Measurements from ENCODE around the gene MYL12A.

MYL12A gene

GRCh38 chr18:3250237-3251107 lies 2.9 kb downstream of the MYL12A start:
- in situ Hi-C loops (cut with HindIII; ENCODE audit: low pct_ligation_motif_present, low pct_unique_long_range_greater_than_20kb, low sequenced_read_pairs): no loop called here
- DNase-seq: peak; percentile 69

- in situ Hi-C loops (cut with HindIII; ENCODE audit: low pct_ligation_motif_present, low pct_unique_long_range_greater_than_20kb, low sequenced_read_pairs): no loop called here
- no peak for DNase-seq
These were observed 3.8 kb downstream of the MYL12A start for GRCh38 chr18:3251249-3251962.

- in situ Hi-C loops (cut with HindIII; ENCODE audit: low pct_ligation_motif_present, low pct_unique_long_range_greater_than_20kb, low sequenced_read_pairs): no loop called here
- DNase-seq: no peak
These were observed 4.3 kb downstream of the MYL12A start for GRCh38 chr18:3251963-3252277.

- no peak for DNase-seq
- in situ Hi-C loops (cut with HindIII; ENCODE audit: low pct_ligation_motif_present, low pct_unique_long_range_greater_than_20kb, low sequenced_read_pairs): no loop called here
These were observed 5.2 kb downstream of the MYL12A start for GRCh38 chr18:3252843-3253242.

GRCh38 chr18:3254725-3255124 lies 7.1 kb downstream of the MYL12A start:
- DNase-seq: no peak
- in situ Hi-C loops (cut with HindIII; ENCODE audit: low pct_ligation_motif_present, low pct_unique_long_range_greater_than_20kb, low sequenced_read_pairs): no loop called here

GRCh38 chr18:3255611-3256165 lies 8.1 kb downstream of the MYL12A start:
- no peak for DNase-seq
- in situ Hi-C loops (cut with HindIII; ENCODE audit: low pct_ligation_motif_present, low pct_unique_long_range_greater_than_20kb, low sequenced_read_pairs): no loop called here

- DNase-seq: no peak
- in situ Hi-C loops (cut with HindIII; ENCODE audit: low pct_ligation_motif_present, low pct_unique_long_range_greater_than_20kb, low sequenced_read_pairs): no loop called here
These were observed 9.4 kb downstream of the MYL12A start for GRCh38 chr18:3256693-3257626.

- no peak for DNase-seq
- in situ Hi-C loops (cut with HindIII; ENCODE audit: low pct_ligation_motif_present, low pct_unique_long_range_greater_than_20kb, low sequenced_read_pairs): no loop called here
These were observed 10.1 kb downstream of the MYL12A start for GRCh38 chr18:3257627-3258120.

GRCh38 chr18:3260995-3261372 lies 13.4 kb downstream of the MYL12A start:
- no peak for DNase-seq
- in situ Hi-C loops (cut with HindIII; ENCODE audit: low pct_ligation_motif_present, low pct_unique_long_range_greater_than_20kb, low sequenced_read_pairs): no loop called here

- peak; percentile 82 for DNase-seq
- in situ Hi-C loops (cut with HindIII; ENCODE audit: low pct_ligation_motif_present, low pct_unique_long_range_greater_than_20kb, low sequenced_read_pairs): no loop called here
These were observed 14.0 kb downstream of the MYL12A start, which contains the start of gene MYL12B for GRCh38 chr18:3261373-3262233. TSS of gene MYL12B (plus strand) at chr18:3262133. CDS start at chr18:3272899, 10,766 bp downstream.

GRCh38 chr18:3262234-3263131 lies 14.9 kb downstream of the MYL12A start:
- in situ Hi-C loops (cut with HindIII; ENCODE audit: low pct_ligation_motif_present, low pct_unique_long_range_greater_than_20kb, low sequenced_read_pairs): no loop called here
- peak; percentile 50 for DNase-seq

GRCh38 chr18:3263132-3263700 lies 15.6 kb downstream of the MYL12A start:
- no peak for DNase-seq
- in situ Hi-C loops (cut with HindIII; ENCODE audit: low pct_ligation_motif_present, low pct_unique_long_range_greater_than_20kb, low sequenced_read_pairs): no loop called here

GRCh38 chr18:3264362-3264761 lies 16.8 kb downstream of the MYL12A start:
- in situ Hi-C loops (cut with HindIII; ENCODE audit: low pct_ligation_motif_present, low pct_unique_long_range_greater_than_20kb, low sequenced_read_pairs): no loop called here

GRCh38 chr18:3265564-3266033 lies 18.0 kb downstream of the MYL12A start:
- in situ Hi-C loops (cut with HindIII; ENCODE audit: low pct_ligation_motif_present, low pct_unique_long_range_greater_than_20kb, low sequenced_read_pairs): no loop called here
- peak; percentile 33 for DNase-seq

More at GRCh38 chr18:3264362-3264761, 16.8 kb downstream of the MYL12A start:
- no peak for DNase-seq

- in situ Hi-C loops (cut with HindIII; ENCODE audit: low pct_ligation_motif_present, low pct_unique_long_range_greater_than_20kb, low sequenced_read_pairs): no loop called here
These were observed 18.5 kb downstream of the MYL12A start for GRCh38 chr18:3266062-3266608.

GRCh38 chr18:3268306-3268705 lies 20.7 kb downstream of the MYL12A start:
- in situ Hi-C loops (cut with HindIII; ENCODE audit: low pct_ligation_motif_present, low pct_unique_long_range_greater_than_20kb, low sequenced_read_pairs): no loop called here
- DNase-seq: no peak

More at GRCh38 chr18:3266062-3266608, 18.5 kb downstream of the MYL12A start:
- DNase-seq: no peak

Data from ACHN (cell line).